Measurements from ENCODE around the gene CNTRL.
"Not testable (repeated sequence)": the region's sequence is repeated elsewhere in the genome, so short reads cannot be mapped to it uniquely, and the experiment has no call there.

The CNTRL gene

GRCh38 chr9:121071756-121072421 lies 2.9 kb upstream of the CNTRL start:
- no peak for TF ChIP-seq CTCF (IDR thresholded peaks at IDR 0.05; ENCODE audit: borderline replicate concordance, insufficient read depth, low read depth, low read length)
- peak overlapping the region; percentile 31 for H3K4me3 ChIP-seq (ENCODE audit: low read depth, low read length)

GRCh38 chr9:121073038-121073437 lies 1.7 kb upstream of the CNTRL start:
- TF ChIP-seq CTCF (IDR thresholded peaks at IDR 0.05; ENCODE audit: borderline replicate concordance, insufficient read depth, low read depth, low read length), result no peak
- no peak overlapping the region for H3K4me3 ChIP-seq (ENCODE audit: low read depth, low read length)

GRCh38 chr9:121075251-121076036 lies 689 bp downstream of the CNTRL start:
- H3K4me3 ChIP-seq (ENCODE audit: low read depth, low read length), result peak overlapping the region; percentile 71
- TF ChIP-seq CTCF (IDR thresholded peaks at IDR 0.05; ENCODE audit: borderline replicate concordance, insufficient read depth, low read depth, low read length), result no peak

GRCh38 chr9:121082075-121082474 lies 7.3 kb downstream of the CNTRL start:
- no peak overlapping the region for H3K4me3 ChIP-seq (ENCODE audit: low read depth, low read length)
- no peak for TF ChIP-seq CTCF (IDR thresholded peaks at IDR 0.05; ENCODE audit: borderline replicate concordance, insufficient read depth, low read depth, low read length)

GRCh38 chr9:121085661-121086060 lies 10.9 kb downstream of the CNTRL start:
- no peak overlapping the region for H3K4me3 ChIP-seq (ENCODE audit: low read depth, low read length)
- no peak for TF ChIP-seq CTCF (IDR thresholded peaks at IDR 0.05; ENCODE audit: borderline replicate concordance, insufficient read depth, low read depth, low read length)

- TF ChIP-seq CTCF (IDR thresholded peaks at IDR 0.05; ENCODE audit: borderline replicate concordance, insufficient read depth, low read depth, low read length), result no peak
- H3K4me3 ChIP-seq (ENCODE audit: low read depth, low read length), result no peak overlapping the region
These were observed 13.8 kb downstream of the CNTRL start for GRCh38 chr9:121088576-121088975.

- not testable (repeated sequence) for H3K4me3 ChIP-seq (ENCODE audit: low read depth, low read length)
These were observed 16.0 kb downstream of the CNTRL start for GRCh38 chr9:121090743-121091142.

All from GM12875 (cell line).